Measurements from ENCODE around the gene SMAD1. TPM values are rescaled to one million over a fixed set of nuclear protein-coding genes. Genes with fewer than 3 reads are reported as not detected.
A peak's percentile ranks its signal among the peaks of the same experiment; 100 is the strongest.

The SMAD1 gene
- total and polyA plus RNA-seq, 2 of the 4 experiments (the other 2 are of a cell fraction), result 11.6 to 17.6 TPM

GRCh38 chr4:145524552-145524951, 42.9 kb downstream of the SMAD1 start:
- no peak overlapping the region for H2BK120ac ChIP-seq (ENCODE audit: low read depth, low read length)
- no peaks in the 10 kb centered on the region; the same call in 1 of the 2 replicates for H3K9me1 ChIP-seq (ENCODE audit: insufficient read depth, low read length)
- H2BK5ac ChIP-seq (ENCODE audit: low read depth, low read length, poor library complexity, severe bottlenecking), result no peak overlapping the region
- no peak overlapping the region for H3K14ac ChIP-seq (replicated peaks; ENCODE audit: low read depth, low read length)
- peak overlapping the region; percentile 89; the same call in 1 of the 2 replicates for H3K27ac ChIP-seq (ENCODE audit: insufficient read depth, low read length)
- no peak overlapping the region for H3K56ac ChIP-seq (ENCODE audit: extremely low read depth, insufficient read depth, low read length)
- dilution Hi-C loops (cut with HindIII; ENCODE audit: low sequenced_read_pairs, unreplicated experiment) (no loop called here), in situ Hi-C loops (cut with MboI; ENCODE audit: low sequenced_read_pairs) (no loop called here), intact Hi-C loops (cut with micrococcal nuclease) (no loop called here)
- ATAC-seq (ENCODE audit: low read depth), result no peak
- H2BK15ac ChIP-seq (ENCODE audit: low read depth, low read length), result no peak overlapping the region
- H2BK20ac ChIP-seq (ENCODE audit: low read depth, low read length), result no peak overlapping the region
- no TSS peak for BruUV-seq (replicated peaks)
- H4K91ac ChIP-seq (ENCODE audit: insufficient read depth, low read depth, low read length), result no peak overlapping the region
- no peaks in the 10 kb centered on the region for H4K20me1 ChIP-seq (ENCODE audit: insufficient read depth, low read length)
- no peak overlapping the region for H2AK5ac ChIP-seq (ENCODE audit: low read depth, low read length)
- no peak for DNase-seq
- CTCF ChIA-PET, result interaction anchor here (0.6 kb wide), 1 partner anchor 15 kb away, joined by 4 read pairs; no protein-coding TSS in a partner anchor
- POLR2A ChIA-PET (ENCODE audit: unreplicated experiment), result no interaction called here
- no peaks in the 10 kb centered on the region for H3K36me3 ChIP-seq (ENCODE audit: control insufficient read depth, insufficient read depth, low read length)
- peaks cover 11% of the 10 kb centered on the region in 2 experiments; a peak in 3 of 4 replicates for H3K79me1 ChIP-seq (ENCODE audit: low read depth in 1 of 2, low read length in 2 of 2)
- H4K5ac ChIP-seq (ENCODE audit: low read depth, low read length), result no peak overlapping the region; the same call in 1 of the 2 replicates
- no peak overlapping the region for H2AK9ac ChIP-seq (replicated peaks; ENCODE audit: low read depth, low read length, poor library complexity)
- peaks cover 3% of the 10 kb centered on the region; the same call in 1 of the 2 replicates for H3K4me1 ChIP-seq (ENCODE audit: control insufficient read depth, insufficient read depth, low read length)
- TF ChIP-seq RFX5 (IDR thresholded peaks at IDR 0.05; ENCODE audit: low read depth, low read length), result no peak
- no peak for TF ChIP-seq RCOR1 (IDR thresholded peaks at IDR 0.05; ENCODE audit: insufficient replicate concordance, low read length)
- no peak for TF ChIP-seq MAZ (IDR thresholded peaks at IDR 0.05; ENCODE audit: borderline replicate concordance, low read depth, low read length)
- TF ChIP-seq CHD1 (IDR thresholded peaks at IDR 0.05; ENCODE audit: low read depth, low read length), result no peak
- no peak for TF ChIP-seq POLR2A (IDR thresholded peaks at IDR 0.05; ENCODE audit: low read depth, low read length)
- no peak for TF ChIP-seq FOS (IDR thresholded peaks at IDR 0.05; ENCODE audit: low read depth, low read length)
- no peak for TF ChIP-seq MAFK (IDR thresholded peaks at IDR 0.05; ENCODE audit: low read depth, low read length)
- TF ChIP-seq SMC3 (IDR thresholded peaks at IDR 0.05; ENCODE audit: low read depth, low read length), result no peak
- TF ChIP-seq ELK1 (IDR thresholded peaks at IDR 0.05; ENCODE audit: borderline replicate concordance, low read depth, low read length), result no peak
- no peak for TF ChIP-seq MXI1 (IDR thresholded peaks at IDR 0.05; ENCODE audit: borderline replicate concordance, low read depth, low read length)
- TF ChIP-seq, protein P1, sequence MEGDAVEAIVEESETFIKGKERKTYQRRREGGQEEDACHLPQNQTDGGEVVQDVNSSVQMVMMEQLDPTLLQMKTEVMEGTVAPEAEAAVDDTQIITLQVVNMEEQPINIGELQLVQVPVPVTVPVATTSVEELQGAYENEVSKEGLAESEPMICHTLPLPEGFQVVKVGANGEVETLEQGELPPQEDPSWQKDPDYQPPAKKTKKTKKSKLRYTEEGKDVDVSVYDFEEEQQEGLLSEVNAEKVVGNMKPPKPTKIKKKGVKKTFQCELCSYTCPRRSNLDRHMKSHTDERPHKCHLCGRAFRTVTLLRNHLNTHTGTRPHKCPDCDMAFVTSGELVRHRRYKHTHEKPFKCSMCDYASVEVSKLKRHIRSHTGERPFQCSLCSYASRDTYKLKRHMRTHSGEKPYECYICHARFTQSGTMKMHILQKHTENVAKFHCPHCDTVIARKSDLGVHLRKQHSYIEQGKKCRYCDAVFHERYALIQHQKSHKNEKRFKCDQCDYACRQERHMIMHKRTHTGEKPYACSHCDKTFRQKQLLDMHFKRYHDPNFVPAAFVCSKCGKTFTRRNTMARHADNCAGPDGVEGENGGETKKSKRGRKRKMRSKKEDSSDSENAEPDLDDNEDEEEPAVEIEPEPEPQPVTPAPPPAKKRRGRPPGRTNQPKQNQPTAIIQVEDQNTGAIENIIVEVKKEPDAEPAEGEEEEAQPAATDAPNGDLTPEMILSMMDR (conservative IDR thresholded peaks at IDR 0.05; ENCODE audit: low read depth, low read length), result no peak
- no peak for TF ChIP-seq CEBPB (IDR thresholded peaks at IDR 0.05; ENCODE audit: low read depth, low read length)
- TF ChIP-seq RAD21 (IDR thresholded peaks at IDR 0.05; ENCODE audit: low read length), result no peak
- no peak for TF ChIP-seq BHLHE40 (IDR thresholded peaks at IDR 0.05; ENCODE audit: low read depth, low read length)
- no peak overlapping the region for H3K4me3 ChIP-seq (ENCODE audit: insufficient read depth, low read depth, low read length)
- H3K4ac ChIP-seq (ENCODE audit: low read depth, low read length), result no peak overlapping the region
- H2AFZ ChIP-seq (replicated peaks; ENCODE audit: low read length, poor library complexity), result no peak overlapping the region
- no CpG with 5 or more reads among the region's 2 CpGs for WGBS, 2 experiments (ENCODE audit: extremely low coverage in 2 of 2, insufficient read length in 1 of 2)
- no peak overlapping the region; the same call in 1 of the 2 replicates for H3K18ac ChIP-seq (ENCODE audit: low read depth, low read length)
- H4K8ac ChIP-seq (ENCODE audit: low read depth in 2 of 2, low read length in 2 of 2), result no peak overlapping the region; a peak in 1 of 4 replicates
- H3K27me3 ChIP-seq (ENCODE audit: control insufficient read depth, insufficient read depth, low read length), result no peaks in the 10 kb centered on the region
- 0 out of 2 replicates have a peak overlapping the region, but pooled peaks have one; percentile 34 for H3K9ac ChIP-seq (ENCODE audit: low read depth, low read length)
- peak overlapping the region; percentile 22; the same call in 1 of the 2 replicates for H3K4me2 ChIP-seq (ENCODE audit: low read depth, low read length)
- H3K23ac ChIP-seq (ENCODE audit: low read depth, low read length), result no peak overlapping the region
- no peaks in the 10 kb centered on the region for H3K9me3 ChIP-seq (ENCODE audit: control insufficient read depth, insufficient read depth, low read length)
